Measurements from ENCODE around the gene SMOC1. TPM values are rescaled to one million over a fixed set of nuclear protein-coding genes. Genes with fewer than 3 reads are reported as not detected.

Gene SMOC1
- total RNA-seq, 1 experiment from 2014 or later: 0.68 TPM

GRCh38 chr14:69980457-69981425 is 101.5 kb downstream of the SMOC1 start:
- Histone ChIP-seq H2BK120ac (ENCODE audit: low read depth, low read length, poor library complexity, severe bottlenecking) (no peak overlapping the region), H3K9ac (ENCODE audit: extremely low read depth, insufficient read length, low read length) (no peak overlapping the region), H2AFZ (ENCODE audit: low read length) (no peak overlapping the region), H2BK12ac (ENCODE audit: insufficient read length, low read depth, low read length) (no peak overlapping the region), H2BK20ac (ENCODE audit: low read depth, low read length, poor library complexity, severe bottlenecking) (no peak overlapping the region), H2AK5ac (ENCODE audit: insufficient read length, low read length) (no peak overlapping the region), H4K91ac (ENCODE audit: insufficient read length, low read depth, low read length) (no peak overlapping the region), H3K23me2 (ENCODE audit: insufficient read length, low read depth, low read length, poor library complexity, severe bottlenecking) (no peaks in the 10 kb centered on the region), H3T11ph (ENCODE audit: low read length) (no peak overlapping the region), H3K9me3 (ENCODE audit: control insufficient read depth, low read depth, low read length) (no peaks in the 10 kb centered on the region), H3K56ac (ENCODE audit: insufficient read length, low read depth, low read length) (no peak overlapping the region), H4K8ac (replicated peaks; ENCODE audit: insufficient read length, low read depth, low read length) (no peak overlapping the region), H4K5ac (ENCODE audit: insufficient read length, low read depth, low read length) (no peak overlapping the region), H3K4me2 (ENCODE audit: insufficient read depth, insufficient read length, low read length) (no peak overlapping the region), H3K4me1 (ENCODE audit: insufficient read depth, low read length) (peaks cover 3% of the 10 kb centered on the region; the same call in 1 of the 2 replicates), H3K23ac (ENCODE audit: insufficient read length, low read depth, low read length) (no peak overlapping the region), H3K18ac (ENCODE audit: insufficient read length, low read depth, low read length) (no peak overlapping the region), H3K79me1 (ENCODE audit: insufficient read depth, low read depth, low read length, poor library complexity, severe bottlenecking) (no peaks in the 10 kb centered on the region), H3K27me3 (ENCODE audit: insufficient read depth, low read length) (no peaks in the 10 kb centered on the region; the same call in 1 of the 2 replicates), H2BK5ac (ENCODE audit: insufficient read length, low read length) (no peak overlapping the region), H2BK15ac (ENCODE audit: low read depth, low read length) (no peak overlapping the region), H4K20me1 (ENCODE audit: control insufficient read depth, insufficient read depth, insufficient read length) (no peaks in the 10 kb centered on the region), H3K14ac (ENCODE audit: insufficient read depth, low read length) (no peak overlapping the region), H3K27ac (ENCODE audit: insufficient read length, low read depth, low read length) (no peak overlapping the region), H3K79me2 (ENCODE audit: insufficient read depth, low read length) (no peaks in the 10 kb centered on the region), H3K4ac (ENCODE audit: low read depth, low read length) (no peak overlapping the region)
- DNase-seq: peak; percentile 32
- no peak for TF ChIP-seq CTCF (conservative IDR thresholded peaks at IDR 0.05)
- Mint-ChIP-seq H3K4me3 (no peak overlapping the region), H3K27me3 (ENCODE audit: low read depth) (peaks cover 7% of the 10 kb centered on the region), H3K27ac (peak overlapping the region in 2 of 3 experiments; percentile 44 to 90; a peak in 3 of 7 replicates), H3K36me3 (ENCODE audit: insufficient read depth in 1 of 3, low read depth in 3 of 3) (peaks cover 0 to under 1% (median 0%) of the 10 kb centered on the region in 3 experiments; a peak in 2 of 7 replicates), H3K9me3 (no peaks in the 10 kb centered on the region), H3K4me1 (peaks cover 28 to 30% of the 10 kb centered on the region in 2 experiments)
- WGBS (ENCODE audit: extremely low coverage, insufficient read length, low lambda C conversion rate): no CpG with 5 or more reads among the region's 15 CpGs

Measured in H9 (cell line).